Fibroblast of lung (primary cell): Measurements from ENCODE around the gene NRBP1.

Experiments
- EZH2 ChIP-seq: IDR thresholded peaks from 2 replicates; pipeline ENCODE4 v1.5.1; 2012; ENCODE audit warnings: low read length, control low read depth, mild to moderate bottlenecking; ENCODE audit errors: missing control alignments
- TF ChIP-seq, protein P1 (sequence below), 2 donors: IDR thresholded peaks in 1 of 2; conservative IDR thresholded peaks in 1 of 2; 1 replicate in 1 of 2; 2 replicates in 1 of 2; pipeline ENCODE4 v1.5.1; 2011 to 2012; ENCODE audit warnings: low read length in 2 of 2, control low read depth in 1 of 2, inconsistent platforms in 1 of 2, low read depth in 1 of 2, mild to moderate bottlenecking in 1 of 2

- TF ChIP-seq, protein P1, sequence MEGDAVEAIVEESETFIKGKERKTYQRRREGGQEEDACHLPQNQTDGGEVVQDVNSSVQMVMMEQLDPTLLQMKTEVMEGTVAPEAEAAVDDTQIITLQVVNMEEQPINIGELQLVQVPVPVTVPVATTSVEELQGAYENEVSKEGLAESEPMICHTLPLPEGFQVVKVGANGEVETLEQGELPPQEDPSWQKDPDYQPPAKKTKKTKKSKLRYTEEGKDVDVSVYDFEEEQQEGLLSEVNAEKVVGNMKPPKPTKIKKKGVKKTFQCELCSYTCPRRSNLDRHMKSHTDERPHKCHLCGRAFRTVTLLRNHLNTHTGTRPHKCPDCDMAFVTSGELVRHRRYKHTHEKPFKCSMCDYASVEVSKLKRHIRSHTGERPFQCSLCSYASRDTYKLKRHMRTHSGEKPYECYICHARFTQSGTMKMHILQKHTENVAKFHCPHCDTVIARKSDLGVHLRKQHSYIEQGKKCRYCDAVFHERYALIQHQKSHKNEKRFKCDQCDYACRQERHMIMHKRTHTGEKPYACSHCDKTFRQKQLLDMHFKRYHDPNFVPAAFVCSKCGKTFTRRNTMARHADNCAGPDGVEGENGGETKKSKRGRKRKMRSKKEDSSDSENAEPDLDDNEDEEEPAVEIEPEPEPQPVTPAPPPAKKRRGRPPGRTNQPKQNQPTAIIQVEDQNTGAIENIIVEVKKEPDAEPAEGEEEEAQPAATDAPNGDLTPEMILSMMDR (conservative IDR thresholded peaks at IDR 0.05 in 1 of 2, IDR thresholded peaks at IDR 0.05 in 1 of 2; ENCODE audit: low read depth in 1 of 2, low read length in 2 of 2), result no peak
- TF ChIP-seq EZH2, result no peak
These were observed 7.4 kb upstream of the NRBP1 start for GRCh38 chr2:27420996-27421395.
